ENCODE results near the gene CLIP4.

Gene CLIP4

GRCh38 chr2:29191817-29192216, 76.6 kb downstream of the CLIP4 start:
- no peak for DNase-seq (ENCODE audit: low spot score)

GRCh38 chr2:29192526-29192925, 77.3 kb downstream of the CLIP4 start:
- DNase-seq (ENCODE audit: low spot score): no peak

GRCh38 chr2:29193111-29193510, 77.9 kb downstream of the CLIP4 start:
- no peak for DNase-seq (ENCODE audit: low spot score)

- no peak for DNase-seq (ENCODE audit: low spot score)
Observed at GRCh38 chr2:29193681-29194080, 78.5 kb downstream of the CLIP4 start.

- no peak for DNase-seq (ENCODE audit: low spot score)
Observed at GRCh38 chr2:29195796-29196195, 80.6 kb downstream of the CLIP4 start.

GRCh38 chr2:29196792-29197788, 81.9 kb downstream of the CLIP4 start:
- peak; percentile 78 for DNase-seq (ENCODE audit: low spot score)

GRCh38 chr2:29201979-29202378, 86.8 kb downstream of the CLIP4 start:
- DNase-seq (ENCODE audit: low spot score): no peak

- DNase-seq (ENCODE audit: low spot score): no peak
Observed at GRCh38 chr2:29202819-29203495, 87.7 kb downstream of the CLIP4 start.

GRCh38 chr2:29206941-29207340, 91.7 kb downstream of the CLIP4 start:
- no peak for DNase-seq (ENCODE audit: low spot score)

GRCh38 chr2:29207352-29208148, 92.3 kb downstream of the CLIP4 start:
- DNase-seq (ENCODE audit: low spot score): no peak

GRCh38 chr2:29209551-29209950, 94.3 kb downstream of the CLIP4 start:
- no peak for DNase-seq (ENCODE audit: low spot score)

- DNase-seq (ENCODE audit: low spot score): no peak
Observed at GRCh38 chr2:29212009-29212408, 96.8 kb downstream of the CLIP4 start.

GRCh38 chr2:29213888-29214291, 98.7 kb downstream of the CLIP4 start:
- no peak for DNase-seq (ENCODE audit: low spot score)

GRCh38 chr2:29215073-29215472, 99.9 kb downstream of the CLIP4 start:
- DNase-seq (ENCODE audit: low spot score): no peak

- DNase-seq (ENCODE audit: low spot score): no peak
Observed at GRCh38 chr2:29215739-29216608, 100.8 kb downstream of the CLIP4 start.

GRCh38 chr2:29216609-29216909, 101.3 kb downstream of the CLIP4 start:
- no peak for DNase-seq (ENCODE audit: low spot score)

- no peak for DNase-seq (ENCODE audit: low spot score)
Observed at GRCh38 chr2:29218071-29218470, 102.9 kb downstream of the CLIP4 start.

- no peak for DNase-seq (ENCODE audit: low spot score)
Observed at GRCh38 chr2:29218550-29219125, 103.4 kb downstream of the CLIP4 start.

GRCh38 chr2:29219374-29219773, 104.2 kb downstream of the CLIP4 start:
- no peak for DNase-seq (ENCODE audit: low spot score)

- no peak for DNase-seq (ENCODE audit: low spot score)
Observed at GRCh38 chr2:29220506-29221270, 105.5 kb downstream of the CLIP4 start.

Data from ecto neural progenitor cell (in vitro differentiated cells).